Activated CD4-positive, alpha-beta T cell treated with anti-CD3 and anti-CD28 coated beads, Interleukin-2, amount 50 U/mL, for 24 hours (primary cell): ENCODE data around the gene NME2.
"Not testable (repeated sequence)": the region's sequence is repeated elsewhere in the genome, so short reads cannot be mapped to it uniquely, and the experiment has no call there.

Source experiments
- DNase-seq, 2 donors: peaks; one replicate each; pipeline ENCODE4 v3.0.0-alpha.2; 2020; ENCODE audit warnings: low read depth in 1 of 2, low spot score in 1 of 2

NME2 gene

GRCh38 chr17:51166198-51166986, at the start of gene NME2:
Gene NME2, plus strand, starts transcription at chr17:51166411. Its CDS starts 420 bp downstream, at chr17:51166831.
- DNase-seq: peak; percentile 57 to 67

GRCh38 chr17:51118330-51119195, 47.6 kb upstream of the NME2 start:
- DNase-seq: no peak

GRCh38 chr17:51119415-51120356, 46.5 kb upstream of the NME2 start:
- DNase-seq: peak in 1 of 2 donors; percentile 4

GRCh38 chr17:51120357-51120738, 45.9 kb upstream of the NME2 start:
- peak; percentile 27 to 51 for DNase-seq

GRCh38 chr17:51120739-51121619, 45.2 kb upstream of the NME2 start, which contains the start of gene SPAG9:
Gene SPAG9, minus strand, starts transcription at chr17:51120868. Its CDS starts 212 bp downstream, at chr17:51120656.
- peak; percentile 80 to 88 for DNase-seq

- DNase-seq: peak; percentile 80 to 88
Measured at GRCh38 chr17:51121620-51122472, 44.4 kb upstream of the NME2 start.

- DNase-seq: not testable (repeated sequence)
Measured at GRCh38 chr17:51122473-51123115, 43.6 kb upstream of the NME2 start.

GRCh38 chr17:51124640-51125503, 41.3 kb upstream of the NME2 start:
- DNase-seq: no peak

- DNase-seq: no peak
Measured at GRCh38 chr17:51128076-51128475, 38.1 kb upstream of the NME2 start.

- no peak for DNase-seq
Measured at GRCh38 chr17:51132964-51133319, 33.3 kb upstream of the NME2 start.

GRCh38 chr17:51133365-51133764, 32.8 kb upstream of the NME2 start:
- DNase-seq: no peak

- DNase-seq: no peak
Measured at GRCh38 chr17:51135956-51136355, 30.3 kb upstream of the NME2 start.

GRCh38 chr17:51142597-51142996, 23.6 kb upstream of the NME2 start:
- DNase-seq: no peak

GRCh38 chr17:51144266-51145022, 21.8 kb upstream of the NME2 start:
- DNase-seq: no peak

- no peak for DNase-seq
Measured at GRCh38 chr17:51147650-51148049, 18.6 kb upstream of the NME2 start.

GRCh38 chr17:51149163-51149562, 17.0 kb upstream of the NME2 start:
- DNase-seq: no peak

GRCh38 chr17:51150932-51151331, 15.3 kb upstream of the NME2 start:
- DNase-seq: no peak
